Effector CD8-positive, alpha-beta T cell (primary cell): Measurements from ENCODE around the gene SNORC.

ENCODE experiments used
- DNase-seq: peaks from one replicate; lab custom pipeline; 2025; lab: John Stamatoyannopoulos, UW

SNORC gene

DNA sequence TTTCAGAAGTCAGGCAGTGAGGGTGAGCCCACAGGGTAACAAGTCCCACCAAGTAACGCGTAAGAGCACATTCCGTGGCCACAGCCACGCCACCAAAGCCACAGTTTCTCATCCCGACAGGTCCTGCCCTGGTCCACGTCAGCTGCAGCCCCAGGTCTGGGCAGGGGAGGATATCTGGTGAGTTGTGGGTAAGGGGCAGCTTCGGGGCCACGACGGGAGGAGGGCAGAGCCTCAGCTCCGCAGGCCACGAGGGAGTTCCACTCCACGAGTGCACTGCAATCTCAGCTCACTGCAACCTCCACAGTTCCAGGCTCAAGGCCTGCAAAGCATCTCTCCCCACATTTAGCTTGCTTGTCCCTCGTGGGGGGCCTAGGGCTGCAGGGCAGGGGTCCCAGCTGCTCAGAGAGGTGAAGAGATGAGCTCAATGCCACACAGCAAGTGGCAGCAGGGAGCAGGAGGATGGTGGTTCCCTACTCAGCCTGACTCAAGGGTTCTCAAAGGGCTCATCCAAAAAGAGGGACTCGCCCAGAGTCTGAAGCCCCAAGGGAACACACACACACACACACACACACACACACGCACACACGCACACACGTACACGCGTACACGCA is 12.5 kb downstream of the SNORC start:
- DNase-seq, result no peak

DNA sequence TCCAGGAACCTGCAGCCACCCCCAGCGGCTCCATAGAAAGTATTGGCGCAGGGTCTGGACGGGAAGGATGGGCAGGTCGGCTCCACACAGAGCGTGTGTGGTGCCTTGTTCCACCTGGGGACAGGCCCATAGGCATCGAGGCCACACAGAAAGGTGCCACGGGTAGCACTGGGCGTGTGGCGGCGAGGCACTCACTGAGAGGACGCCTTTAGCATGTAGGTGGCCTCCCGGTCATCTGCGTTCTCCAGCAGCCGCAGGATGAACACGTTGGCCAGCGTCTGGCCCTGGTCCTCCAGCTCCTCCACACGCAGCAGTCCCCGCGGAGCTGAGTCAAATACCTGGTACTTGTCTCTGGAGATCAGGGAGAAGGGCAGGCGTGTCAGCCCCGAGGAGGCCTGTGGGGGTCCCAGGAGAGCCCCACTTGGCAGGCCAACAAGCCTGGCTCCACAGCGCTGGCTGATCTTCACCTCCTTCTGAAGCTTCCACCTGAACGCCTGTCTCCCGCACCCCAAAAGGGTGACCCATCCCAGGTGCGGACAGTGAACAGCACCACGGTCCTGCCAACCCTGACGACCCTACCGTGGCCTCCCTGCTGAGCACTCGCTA is 13.2 kb downstream of the SNORC start:
- DNase-seq, result no peak

DNA sequence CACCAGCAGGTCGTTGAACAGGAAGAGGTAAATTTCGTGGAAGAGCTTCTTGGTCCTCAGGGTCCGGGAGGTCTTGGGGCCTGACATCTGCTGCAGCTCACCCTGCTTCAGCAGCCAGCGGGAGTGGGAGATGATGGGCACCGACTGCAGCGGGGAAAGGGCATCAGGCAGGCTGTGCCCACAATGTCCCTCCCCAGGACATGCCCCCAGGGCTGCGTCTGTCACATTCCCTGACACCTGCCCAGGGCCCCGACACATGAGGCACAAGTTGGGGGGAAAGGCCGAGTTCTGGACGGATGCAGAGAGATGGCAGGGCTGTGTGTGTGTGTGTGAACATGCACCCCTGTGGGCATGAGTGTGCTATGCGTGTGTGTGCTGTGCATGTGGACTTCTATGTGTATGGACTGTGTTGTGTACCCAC is 13.9 kb downstream of the SNORC start:
- DNase-seq, result no peak

DNA sequence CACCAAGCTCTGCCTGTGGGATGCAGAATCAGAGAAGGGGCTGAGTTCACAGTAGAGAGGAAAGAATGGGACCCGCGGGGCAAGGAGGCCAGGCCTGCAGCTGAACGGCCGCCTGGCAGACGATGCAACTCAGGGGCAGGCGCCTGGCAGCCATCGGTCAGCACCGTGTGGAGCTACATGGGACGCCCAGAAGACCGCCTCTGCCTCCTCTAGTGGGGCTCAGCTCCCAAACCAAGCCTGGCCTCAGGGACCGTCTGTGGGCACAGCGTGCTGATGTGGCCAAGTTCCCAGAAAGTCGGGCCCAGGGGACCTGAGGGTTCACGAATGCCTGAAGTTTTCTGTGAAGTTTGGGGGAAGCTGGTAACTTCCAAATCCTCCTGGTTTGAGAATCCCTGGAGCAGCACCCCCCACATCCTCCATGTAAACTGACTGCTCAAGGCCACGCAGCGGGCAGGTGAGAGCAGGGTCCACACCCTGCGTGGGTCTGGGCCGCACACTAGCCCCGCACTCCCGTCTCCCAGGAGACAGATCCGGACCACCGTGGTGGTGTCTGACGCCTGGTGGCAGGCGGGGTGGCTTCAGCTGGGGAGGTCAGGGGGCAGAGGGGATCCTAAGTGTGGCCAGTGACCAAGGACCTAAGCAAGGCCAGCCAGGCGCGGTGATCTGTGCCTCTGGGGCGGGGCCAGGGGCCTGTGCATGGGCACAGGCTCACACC is 14.6 kb downstream of the SNORC start:
- DNase-seq, result no peak

DNA sequence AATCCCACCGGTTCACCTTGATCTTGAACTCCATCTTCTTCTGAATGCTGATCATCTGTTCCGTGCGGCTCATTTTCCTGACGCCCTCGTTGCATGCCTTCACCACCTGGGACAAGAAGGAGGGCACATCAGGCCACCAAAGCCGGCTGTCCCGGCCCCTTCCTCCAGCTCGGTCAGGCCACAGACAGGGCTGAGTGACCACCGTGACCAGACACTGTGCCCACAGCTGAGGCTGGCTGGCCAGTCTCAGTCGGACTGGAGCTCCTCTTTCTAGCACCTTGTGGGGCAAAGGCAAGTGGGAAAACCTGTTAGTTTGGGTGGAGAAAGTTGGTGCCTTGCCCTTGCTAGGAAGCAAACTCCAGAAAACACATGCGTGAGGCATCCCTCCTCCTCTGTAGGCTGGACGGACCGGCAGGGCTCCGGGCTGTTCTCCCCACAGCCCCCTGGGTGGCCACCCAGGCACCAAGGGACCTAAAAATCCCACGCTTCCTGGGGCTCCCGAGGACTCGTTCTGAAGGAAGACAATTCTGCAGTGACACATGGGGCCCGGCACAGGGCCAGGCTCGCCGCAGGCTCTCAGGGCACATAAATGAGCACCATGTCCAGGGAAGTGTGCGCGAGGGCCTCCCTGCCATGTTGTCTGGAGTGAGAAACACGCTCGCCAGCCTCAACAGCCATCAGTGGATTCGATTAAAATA is 15.3 kb downstream of the SNORC start:
- DNase-seq, result no peak

DNA sequence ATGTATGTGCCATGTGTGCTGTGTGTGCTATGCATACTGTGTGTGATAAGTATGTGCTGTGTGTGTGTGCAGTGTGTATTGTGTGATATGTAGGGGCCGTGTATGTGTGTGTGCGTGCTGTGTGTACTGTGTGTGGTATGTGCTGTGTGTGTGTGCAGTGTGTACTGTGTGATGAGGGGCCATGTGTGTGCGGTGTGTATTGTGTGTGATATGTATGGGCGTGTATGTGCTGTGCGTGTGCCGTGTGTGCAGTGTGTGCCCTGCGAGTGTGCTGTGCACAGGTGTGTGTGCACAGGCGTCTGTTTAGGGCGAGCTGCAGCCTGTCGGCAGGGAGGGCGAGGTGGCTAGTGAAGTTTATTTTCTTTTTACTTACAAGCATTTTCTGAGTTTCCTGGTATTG is 16.1 kb downstream of the SNORC start:
- no peak for DNase-seq

DNA sequence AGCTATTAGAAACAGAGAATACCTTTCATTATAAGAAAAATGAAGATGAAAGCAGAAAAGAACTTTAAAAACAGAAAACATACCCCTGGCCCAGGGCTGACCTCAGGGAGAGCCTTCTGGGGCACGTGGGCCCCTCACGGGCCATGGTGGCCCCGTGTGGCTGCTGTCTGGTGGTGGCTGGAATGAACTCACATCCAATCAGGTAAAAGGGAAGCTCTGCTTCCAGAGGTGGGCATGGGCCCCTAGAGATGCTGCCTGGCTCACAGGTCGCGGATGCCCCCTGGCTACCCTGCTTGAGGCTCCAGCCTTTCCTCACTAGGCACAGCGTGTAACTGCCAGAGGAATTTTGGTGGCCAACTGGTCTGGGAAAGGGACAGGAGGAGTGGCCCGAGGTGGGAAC is 16.6 kb downstream of the SNORC start:
- no peak for DNase-seq

DNA sequence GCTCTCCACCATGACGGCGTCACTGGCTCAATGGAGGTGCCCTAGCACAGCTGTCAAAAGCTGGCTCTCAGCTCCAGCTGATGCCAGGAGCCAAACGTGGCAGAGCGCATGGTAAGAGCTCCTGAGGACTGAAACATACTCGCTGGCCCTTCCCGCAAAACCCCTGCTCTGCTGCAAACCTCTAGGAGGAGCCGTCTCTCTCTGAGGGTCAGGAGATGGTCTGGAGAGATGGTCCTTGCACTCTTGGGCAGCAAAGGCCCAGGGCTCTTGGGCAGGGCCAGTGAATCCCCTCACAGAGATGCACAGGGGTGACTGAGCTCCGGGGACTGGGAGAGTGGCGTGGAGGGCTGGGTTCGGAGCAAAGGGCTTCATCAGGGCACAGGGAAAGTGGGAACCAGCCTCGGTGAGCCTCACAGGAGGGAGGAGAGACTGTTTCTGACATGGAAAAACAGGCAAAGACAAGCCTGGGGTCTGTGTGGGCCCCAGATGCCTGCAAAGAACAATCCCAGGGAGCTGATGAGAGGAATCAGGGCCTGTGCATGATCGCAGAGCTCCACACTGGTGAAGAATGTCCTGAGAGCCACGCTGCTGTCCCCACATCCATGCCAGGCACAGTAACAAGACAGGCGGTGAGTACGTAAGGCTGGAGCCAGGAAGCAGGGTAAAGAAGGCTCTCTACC is 17.2 kb downstream of the SNORC start:
- no peak for DNase-seq

DNA sequence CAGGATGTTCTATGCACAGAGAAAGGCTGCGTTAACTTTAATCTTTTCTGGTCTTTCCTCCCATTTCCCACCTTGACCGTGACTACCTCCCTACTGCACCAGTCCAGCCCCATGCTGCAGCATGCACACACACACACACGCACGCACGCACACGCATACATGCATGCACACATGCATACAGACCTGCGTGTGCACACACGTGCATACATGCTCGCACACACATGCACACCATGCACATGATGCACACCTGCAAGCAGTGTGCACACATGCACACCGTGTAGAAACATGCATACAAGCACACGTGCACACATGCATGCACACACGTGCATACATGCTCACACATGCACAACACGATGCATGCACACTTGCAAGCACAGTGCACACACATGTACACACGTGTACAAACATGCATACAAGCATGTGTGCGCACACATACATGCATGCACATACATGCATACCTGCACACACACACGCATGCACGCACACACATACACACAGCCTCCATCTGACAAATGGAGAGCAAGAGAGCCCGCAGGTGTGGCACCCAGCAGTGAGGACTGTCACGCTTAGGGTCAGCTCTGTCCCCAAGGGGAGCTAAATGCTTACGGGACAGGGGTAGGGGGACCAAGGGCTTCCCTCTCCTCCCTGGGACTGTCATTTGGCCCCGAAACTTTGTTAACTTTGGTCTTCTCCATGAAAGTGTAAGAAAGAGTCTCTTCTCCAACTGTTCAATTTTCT is 18.2 kb downstream of the SNORC start:
- DNase-seq, result no peak

DNA sequence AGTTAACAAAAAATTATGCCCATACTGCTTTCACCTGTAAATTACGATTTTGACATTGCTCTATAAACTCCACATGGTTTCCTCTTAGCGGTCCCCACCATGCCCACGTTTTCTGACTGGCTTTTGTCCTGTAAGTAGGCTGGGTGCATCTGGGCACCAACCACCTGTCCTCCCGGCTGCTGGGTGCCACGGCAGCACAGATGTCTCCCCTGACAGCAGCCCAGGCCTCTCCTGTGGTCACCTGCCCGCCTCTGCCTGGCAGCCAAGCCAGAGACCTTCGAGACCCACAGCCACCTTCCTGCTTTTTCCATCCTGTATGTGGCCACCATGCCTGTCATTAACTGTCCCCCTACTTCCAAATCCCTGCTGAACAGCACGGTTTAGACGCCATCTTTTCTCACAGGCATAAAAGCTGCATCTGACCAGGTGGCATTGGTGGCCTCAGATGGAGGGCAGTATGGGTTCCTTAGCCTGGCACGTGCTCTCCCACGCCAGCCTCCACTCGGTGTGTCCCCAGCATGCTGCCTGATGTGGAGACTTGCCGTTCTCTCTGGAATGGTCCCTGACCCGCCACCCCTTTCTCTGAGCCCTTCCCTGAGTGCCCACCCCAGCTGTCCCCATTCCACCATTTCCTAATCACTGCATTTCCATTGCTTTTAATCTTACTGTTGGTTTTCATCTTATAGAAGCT is 18.9 kb downstream of the SNORC start:
- no peak for DNase-seq

DNA sequence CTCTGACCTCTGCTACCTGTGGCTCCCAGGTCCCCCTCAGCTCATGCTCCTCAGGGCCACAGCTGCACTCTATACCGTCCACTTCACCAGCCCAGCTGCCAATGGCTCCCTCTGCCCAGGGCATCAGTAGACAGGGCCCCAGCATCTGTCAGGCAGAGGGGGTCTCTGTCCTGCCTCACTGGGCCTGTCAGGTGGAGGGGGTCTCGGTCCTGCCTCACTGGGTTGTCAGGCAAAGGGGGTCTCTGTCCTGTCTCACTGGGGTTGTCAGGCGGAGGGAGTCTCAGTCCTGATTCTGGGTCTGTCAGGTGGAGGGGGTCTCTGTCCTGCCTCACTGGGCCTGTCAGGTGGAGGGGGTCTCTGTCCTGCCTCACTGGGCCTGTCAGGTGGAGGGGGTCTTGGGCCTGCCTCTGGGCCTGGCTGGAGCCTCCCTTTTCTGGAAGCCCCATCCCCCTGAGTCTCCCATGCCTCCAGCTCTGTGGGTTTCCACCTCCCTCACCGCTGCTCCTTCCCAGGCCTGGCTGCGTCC is 19.9 kb downstream of the SNORC start:
- DNase-seq, result no peak

DNA sequence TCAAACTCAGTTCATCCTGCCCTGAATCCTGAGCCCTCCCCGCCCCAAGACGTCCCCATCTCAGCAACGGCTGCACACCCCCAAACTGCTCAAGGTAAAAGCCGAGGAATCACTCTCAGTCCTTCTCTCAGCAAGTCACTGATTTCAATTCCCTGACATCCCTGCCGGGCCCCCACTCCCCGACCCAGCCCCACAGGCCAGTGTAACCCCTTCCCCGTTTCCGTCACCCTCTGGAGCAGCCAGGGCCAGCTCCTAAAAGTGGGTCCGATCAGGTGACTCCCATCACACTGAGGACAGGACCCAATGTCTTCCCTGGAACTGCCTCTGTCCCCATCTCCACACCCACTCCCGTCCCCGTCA is 20.5 kb downstream of the SNORC start:
- no peak for DNase-seq

DNA sequence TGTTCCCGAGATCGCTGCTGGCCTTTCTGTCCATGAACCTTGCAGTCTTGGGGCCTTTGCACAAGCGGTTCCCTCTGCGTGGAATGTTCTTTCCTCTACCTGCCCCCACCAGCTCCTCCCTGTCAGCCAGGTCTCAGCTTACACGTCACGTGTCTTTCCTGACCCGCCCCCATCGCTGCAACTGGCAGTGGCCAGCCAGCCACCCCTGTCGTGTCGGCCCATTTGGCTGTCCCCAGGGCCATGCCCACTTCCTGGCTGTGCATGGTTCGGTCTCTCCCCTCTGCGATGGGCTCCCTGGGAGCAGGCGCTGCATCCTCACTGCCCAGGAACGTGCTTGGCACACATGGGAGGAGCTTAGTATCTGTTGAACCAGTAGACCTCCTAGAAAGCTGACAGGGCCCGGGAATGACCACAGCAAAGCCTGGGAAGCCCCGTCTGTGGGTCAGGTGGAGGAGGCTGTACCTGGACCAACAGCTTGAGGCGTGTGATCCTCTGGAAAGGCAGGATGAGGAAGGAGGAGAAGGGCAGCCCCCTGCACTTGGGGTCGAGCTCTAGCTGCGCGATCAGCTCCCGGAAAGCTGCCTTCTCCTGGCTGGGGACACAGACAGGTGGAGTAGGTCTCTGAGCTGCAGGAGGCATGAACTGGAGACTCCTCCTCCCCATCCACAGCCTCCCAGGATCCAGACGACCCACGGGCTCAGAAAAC is 21.0 kb downstream of the SNORC start:
- DNase-seq, result no peak

DNA sequence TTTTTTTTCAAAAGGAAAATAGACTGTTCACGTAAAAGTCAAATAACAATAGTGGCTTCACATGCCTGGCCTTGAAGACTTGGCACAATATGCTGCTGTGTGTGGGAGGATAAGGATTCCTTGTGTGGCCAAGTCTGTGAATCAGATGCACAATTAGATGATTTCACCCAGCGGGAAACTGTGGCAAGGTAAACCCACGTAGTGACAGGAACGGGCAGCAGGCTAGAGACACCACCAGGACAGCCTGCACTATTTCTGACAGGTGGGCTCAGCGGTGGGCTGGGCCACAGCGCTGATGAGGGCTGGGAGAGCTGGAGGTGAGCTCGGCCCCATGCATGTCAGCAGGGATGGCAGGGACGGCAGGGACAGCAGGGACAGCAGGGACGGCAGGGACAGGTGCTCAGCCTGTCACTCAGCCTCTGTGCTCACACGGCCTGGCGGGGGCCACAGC is 21.6 kb downstream of the SNORC start:
- no peak for DNase-seq

DNA sequence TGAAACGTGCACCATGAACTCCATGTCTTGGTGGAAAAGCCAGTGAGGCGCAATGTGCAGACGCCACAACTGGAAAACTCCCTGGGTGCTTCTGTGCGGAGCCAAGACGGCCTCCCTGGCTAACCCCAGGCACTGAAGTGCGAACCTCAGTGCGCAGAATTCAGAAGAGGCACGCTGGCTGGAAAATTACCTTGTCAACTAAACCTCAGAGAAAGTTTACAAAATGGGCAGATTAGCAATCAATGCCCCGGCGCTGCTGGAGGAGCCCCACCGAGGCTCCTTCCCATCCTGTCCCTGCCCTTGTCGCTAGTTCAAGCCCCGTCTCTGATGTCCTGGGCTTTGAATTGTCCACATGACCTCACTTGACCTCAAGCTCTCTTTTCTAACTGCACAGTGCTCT is 22.2 kb downstream of the SNORC start:
- DNase-seq, result no peak

DNA sequence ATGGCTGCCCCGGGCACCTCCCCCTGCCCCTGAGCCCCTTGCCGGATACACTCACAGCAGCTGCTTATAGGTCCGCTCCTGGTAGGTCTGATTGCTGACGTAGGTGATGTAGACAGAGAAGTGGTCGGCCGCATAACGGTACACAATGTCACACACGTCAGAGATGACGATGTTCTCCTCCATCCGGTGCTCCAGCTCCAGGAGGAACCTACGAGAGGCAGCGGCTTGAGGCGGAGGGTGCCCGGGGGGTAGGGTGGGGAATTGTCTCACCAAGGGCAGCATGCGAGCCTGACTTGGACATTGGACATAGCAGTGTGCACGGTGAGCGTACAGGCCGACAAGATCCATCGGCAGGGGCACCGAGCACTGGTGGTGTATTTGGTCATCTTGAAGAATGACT is 22.8 kb downstream of the SNORC start:
- DNase-seq, result no peak

DNA sequence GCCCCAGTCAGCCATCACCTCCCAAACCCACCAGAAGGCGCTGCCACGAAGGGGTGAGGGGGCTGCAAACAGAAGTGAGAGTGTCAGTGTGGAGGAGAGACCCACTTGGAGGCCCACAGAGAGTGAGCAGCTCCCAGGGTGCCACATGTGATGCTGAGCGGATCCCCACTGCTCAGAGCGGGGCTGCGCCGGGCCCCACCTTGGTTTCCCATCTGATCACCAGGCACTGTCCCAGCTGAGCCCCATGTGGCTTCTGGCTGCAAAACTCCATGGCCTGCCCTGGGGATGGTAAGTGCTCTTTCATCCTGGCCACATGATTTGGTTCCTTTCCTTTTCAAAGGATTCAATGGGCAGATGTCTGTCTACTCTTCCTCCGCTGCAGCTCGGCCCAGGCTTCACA is 23.8 kb downstream of the SNORC start:
- no peak for DNase-seq

DNA sequence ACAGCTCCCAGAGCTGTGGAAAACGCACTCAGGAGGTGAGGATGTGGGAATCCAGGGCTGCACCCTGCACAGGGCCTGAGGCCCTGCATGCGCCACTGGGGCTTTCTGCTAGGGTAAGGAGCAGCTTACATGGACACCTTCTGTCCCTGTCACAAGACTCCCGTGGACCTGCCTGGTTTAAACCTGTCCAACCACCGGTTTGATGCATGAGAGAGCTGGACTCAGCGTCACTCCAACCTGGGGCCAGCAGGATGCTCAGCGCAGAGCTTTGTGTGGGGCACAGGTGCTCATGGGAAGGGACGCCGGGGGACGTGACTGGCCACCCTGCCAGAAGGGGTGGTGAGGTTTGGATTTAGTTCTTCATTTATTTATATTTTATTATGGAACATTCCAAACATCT is 24.2 kb downstream of the SNORC start:
- DNase-seq, result no peak

DNA sequence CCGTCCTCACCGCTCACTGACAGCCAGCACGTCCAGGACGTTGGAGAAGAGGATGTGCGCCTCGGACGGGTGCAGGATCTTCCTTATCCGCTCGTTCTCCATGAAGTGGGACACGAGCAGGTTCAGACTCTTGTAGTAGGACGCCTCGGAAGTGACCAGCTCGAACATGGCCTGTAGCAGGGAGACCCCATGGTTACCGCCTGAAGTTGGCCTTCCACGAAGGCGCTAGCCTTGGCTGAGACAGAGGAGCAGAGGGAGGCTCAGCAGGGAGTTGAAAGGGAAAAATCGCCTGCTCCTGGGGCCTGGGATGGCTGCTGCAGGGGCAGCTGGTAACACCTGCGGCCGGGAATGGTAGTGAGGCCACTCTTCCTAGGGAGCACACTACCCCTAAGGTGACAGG is 24.7 kb downstream of the SNORC start:
- no peak for DNase-seq

DNA sequence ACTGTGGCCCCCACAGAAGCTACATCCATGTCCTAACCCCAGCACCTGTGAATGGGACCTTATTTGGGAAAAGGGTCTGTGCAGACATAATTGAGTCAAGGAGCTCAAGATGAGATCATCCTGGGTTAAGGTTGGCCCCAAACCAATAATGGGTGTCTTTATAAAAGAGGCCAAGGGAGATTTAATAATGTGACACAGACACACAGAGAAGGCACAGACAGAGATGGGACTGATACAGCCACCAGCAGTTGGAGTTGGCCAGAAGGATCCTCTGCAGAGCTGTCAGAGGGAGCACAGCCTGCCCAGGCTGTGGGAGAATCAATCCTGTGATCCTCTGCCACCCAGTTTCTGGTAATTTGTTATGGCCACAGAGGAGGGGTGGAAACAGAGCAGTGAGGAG is 26.0 kb downstream of the SNORC start:
- no peak for DNase-seq
